NCI-H2227 (cell line): ENCODE data around the gene ROBO3.

Experiments used
- DNase-seq: peaks from one replicate; lab custom pipeline; 2025; ENCODE audit not compliant: unreplicated experiment; lab: John Stamatoyannopoulos, UW

Gene ROBO3

DNA sequence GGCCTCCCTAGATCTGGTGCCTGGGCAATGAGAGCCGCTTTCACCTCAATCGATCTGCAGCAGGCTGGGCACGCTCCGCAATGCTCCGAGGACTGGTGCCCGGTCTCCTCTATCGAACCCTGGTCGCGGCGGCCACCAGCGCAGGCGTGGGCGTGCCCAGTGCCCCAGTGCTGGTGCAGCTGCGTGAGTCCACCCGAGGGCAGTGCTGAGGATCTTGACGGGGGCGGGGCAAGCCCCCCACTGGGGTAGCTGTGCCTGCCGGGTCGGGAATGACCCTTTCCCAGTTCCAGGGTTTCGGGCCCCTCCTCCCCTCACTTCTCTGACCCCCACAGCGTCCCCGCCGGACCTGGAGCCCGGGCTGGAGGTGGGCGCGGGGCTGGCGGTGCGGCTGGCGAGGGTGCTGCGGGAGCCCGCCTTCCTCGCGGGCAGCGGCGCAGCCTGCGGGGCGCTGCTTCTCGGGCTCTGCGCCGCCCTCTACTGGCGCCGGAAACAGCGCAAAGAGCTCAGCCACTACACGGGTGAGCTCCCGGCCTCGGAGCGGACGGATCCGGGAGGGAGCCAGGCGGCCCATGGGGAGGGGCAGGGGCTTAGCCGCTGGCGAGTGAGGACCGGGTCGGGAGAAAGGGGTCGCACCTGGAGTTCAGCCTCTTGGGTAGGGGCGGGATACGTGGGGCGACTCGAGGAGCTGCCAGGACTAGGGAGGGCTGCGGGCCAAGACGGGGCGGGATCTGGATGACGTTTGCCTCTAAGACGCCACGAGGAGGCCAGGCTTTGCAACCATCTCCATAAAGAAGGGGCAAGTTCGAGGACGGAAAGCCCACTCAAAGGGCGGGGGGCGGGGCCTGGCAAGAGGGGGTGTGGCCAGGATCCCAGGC lies 10.9 kb downstream of the ROBO3 start:
- DNase-seq: peak; percentile 94

DNA sequence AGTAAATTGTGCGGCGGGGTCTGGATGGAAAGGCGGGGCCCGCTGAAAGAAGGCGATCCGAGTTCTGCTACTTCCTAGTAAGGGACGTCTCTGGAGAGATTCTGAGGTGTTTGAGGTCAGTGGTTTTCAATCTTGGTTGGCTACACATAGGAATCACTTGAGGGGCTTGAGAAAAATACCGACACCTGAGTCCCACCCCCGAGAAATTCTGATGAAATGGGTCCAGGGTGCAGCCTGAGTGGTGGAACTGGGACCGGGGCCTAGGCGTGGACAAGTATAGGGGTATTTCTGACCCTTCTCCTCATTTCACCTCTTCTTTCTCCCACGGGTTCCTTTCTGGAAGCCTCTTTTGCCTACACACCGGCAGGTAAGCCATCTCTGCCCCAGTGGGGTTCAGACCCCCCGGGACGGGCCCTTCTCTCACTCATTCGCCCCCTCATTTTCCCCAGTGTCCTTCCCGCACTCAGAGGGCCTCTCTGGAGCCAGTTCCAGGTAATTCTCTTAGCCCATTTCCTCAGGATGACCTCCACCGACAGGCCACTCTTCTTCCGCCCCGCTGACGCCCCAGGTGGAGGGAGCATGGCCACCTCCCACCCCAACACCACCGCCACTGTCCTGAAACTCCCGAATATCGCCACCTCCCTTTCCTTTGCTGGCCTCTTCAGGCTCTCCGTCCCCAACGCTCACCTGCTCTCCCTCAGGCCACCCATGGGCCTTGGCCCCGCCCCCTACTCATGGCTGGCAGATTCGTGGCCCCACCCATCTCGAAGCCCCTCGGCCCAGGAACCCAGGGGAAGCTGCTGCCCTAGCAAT lies 11.8 kb downstream of the ROBO3 start:
- DNase-seq: peak; percentile 35

DNA sequence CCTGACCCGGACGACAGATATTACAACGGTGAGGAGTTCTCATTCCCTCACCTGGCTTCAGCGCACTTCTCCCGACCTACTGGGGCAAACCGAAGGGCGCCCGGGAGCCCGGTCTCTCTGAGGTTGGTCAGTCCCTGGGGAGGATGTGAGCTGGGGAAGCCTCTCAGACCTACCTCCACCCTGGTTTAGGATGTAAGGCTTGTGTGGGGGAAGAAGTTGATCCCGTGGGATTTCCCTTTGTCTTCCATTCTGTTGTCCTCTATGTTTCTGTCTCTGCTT lies 12.3 kb downstream of the ROBO3 start:
- no peak for DNase-seq

DNA sequence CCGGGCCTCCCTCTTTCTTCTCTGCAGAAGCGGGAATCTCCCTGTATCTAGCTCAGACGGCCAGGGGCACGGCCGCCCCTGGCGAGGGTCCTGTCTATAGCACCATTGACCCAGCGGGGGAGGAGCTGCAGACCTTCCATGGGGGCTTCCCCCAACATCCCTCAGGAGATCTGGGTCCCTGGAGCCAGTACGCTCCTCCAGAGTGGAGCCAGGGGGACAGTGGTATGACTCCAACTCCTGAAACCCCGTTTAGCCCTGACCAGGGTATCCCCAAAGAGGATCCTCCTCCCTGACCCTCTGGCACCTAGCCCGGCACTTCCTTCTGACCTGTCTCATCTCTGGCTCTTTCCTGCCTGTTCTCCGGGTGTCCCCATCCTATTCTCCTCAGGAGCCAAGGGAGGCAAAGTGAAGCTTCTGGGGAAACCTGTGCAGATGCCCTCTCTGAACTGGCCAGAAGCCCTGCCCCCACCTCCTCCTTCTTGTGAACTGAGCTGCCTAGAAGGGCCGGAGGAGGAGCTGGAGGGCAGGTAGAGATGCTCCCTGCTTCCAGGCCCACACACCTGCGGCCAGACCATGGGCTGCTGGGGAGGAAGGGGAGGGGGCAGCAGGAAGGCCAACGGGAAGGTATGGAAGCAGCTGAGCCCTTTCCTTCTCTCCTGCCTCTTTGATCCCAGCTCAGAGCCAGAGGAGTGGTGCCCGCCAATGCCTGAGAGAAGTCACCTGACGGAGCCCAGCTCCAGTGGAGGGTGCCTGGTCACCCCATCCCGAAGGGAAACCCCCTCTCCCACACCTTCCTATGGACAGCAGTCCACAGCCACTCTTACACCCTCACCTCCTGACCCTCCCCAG lies 12.9 kb downstream of the ROBO3 start:
- no peak for DNase-seq

DNA sequence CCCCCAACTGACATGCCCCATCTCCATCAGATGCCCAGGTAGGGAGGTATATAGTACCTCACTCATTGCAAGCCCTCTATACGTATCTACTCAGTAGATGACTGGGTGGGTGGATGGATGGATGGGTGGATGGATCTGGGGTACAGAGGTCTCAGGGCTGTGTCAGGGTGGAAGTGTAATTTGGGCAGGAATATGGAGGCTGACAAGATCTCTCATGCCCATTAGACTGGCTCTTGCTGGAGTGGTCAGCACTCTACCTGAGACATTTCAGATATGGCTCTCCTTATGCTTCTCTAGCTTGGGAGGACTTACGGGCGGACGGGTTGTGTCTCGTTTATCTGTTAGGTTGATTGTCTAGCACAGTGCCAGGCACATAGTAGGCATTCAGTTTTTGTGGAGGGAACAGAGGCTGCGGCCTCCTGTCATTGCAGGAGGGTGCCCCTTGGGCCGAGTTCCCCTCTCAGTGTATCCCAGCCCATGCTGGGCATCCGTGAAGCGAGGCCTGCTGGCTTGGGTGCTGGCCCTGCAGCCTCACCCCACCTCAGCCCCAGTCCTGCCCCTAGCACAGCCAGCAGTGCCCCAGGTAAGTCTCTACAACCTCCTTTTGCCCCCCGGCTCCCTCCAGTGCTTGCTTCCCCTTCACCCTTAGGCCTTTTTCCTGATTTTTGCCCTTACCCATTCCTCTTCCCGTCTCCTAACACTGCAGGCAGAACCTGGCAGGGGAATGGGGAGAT lies 13.7 kb downstream of the ROBO3 start:
- no peak for DNase-seq

DNA sequence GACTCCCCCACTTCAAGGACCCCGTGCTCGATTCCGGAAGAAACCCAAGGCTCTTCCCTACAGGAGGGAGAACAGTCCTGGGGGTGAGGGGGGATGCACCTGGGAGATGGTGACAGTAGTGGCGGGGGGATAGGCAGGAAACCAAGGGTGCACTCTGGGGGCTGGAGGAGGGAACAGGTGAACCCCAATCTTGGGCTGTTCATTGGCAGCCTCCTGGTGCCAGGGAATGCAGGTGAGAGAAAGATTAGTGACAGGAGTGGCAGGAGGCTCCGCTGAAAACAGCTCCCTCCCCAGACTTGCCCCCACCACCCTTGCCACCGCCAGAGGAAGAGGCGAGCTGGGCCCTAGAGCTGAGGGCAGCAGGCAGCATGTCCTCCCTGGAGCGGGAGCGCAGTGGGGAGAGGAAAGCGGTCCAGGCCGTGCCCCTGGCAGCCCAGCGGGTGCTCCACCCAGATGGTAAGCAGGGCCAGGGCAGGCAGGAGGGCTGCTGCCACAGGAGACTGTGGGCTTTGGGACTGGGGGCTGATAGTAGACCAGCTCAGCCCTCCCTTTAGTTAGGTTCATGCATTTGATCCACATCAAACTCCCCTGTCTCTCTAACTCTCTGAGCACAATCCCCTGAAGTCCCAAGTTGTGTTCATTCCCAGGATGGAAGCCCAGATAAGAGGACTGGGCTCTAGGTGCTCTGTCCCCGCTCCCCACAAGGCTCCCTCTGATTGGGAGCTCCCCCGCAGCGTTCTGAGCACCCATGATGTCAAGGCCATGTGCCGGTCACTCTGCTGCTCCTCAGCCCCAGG lies 14.5 kb downstream of the ROBO3 start:
- DNase-seq: no peak

DNA sequence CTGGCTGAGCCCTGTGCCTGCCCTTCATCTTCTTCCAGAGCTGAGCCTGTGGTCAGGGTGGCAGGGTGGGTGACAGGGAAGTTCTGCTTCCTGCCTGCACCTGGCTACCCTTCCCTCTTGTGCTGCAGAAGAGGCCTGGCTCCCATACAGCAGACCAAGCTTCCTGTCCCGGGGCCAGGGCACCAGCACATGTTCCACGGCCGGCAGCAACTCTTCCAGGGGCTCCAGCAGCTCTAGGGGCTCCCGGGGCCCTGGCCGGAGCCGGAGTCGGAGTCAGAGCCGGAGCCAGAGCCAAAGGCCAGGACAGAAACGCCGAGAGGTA lies 15.0 kb downstream of the ROBO3 start:
- no peak for DNase-seq

DNA sequence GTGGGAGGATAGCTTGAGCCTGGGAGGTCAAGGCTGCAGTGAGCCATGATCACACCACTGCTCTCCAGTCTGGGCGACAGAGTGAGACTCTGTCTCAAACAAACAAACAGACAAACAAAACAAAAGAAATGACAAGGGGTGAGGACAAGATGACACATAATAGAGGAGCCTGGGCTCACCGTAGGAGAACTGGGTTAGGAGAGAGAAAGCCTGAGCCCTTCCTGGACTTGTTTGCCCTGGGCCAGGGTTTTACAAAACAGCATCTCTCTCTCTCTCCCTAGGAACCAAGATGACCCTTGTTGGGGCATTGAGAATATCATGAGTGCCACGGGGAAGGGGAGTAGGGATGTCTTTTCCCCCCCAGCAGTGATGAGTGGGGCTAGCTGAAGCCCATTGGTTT lies 15.7 kb downstream of the ROBO3 start:
- no peak for DNase-seq

DNA sequence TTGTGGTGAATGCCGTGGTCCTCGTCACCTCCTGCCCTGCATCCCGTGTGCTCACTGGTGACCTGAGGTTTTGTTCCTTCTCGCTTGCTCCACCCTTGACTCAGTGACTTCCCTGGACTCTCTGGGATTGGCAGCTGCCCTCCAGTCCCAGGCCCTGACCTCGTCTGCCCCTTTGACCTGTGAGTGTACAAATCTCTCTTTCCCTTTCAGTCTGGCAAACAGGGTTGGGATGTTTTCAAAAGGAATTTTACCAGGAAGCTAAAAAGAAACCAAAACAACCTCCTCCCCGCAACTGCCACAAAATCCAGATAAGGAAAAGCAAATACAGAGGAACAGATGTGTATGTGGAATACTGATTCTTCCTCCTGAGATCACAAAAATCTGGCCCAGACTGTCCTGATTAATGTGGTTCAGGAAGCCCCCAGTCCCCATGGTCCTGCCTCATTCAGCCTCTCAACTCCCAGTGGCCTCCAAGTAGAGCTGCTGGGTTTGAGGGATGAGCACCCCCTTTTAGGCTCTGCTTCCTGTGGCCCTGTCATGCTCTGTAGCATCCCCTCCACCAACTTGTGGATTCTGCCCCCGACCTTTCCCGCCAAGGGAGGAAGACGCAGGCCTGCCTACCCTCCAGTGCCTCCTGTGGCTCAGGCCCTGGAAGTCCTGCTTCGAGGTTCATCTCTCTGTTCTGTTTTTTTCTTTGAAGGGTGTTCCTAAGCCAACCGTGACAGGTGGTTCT lies 17.3 kb downstream of the ROBO3 start:
- no peak for DNase-seq

DNA sequence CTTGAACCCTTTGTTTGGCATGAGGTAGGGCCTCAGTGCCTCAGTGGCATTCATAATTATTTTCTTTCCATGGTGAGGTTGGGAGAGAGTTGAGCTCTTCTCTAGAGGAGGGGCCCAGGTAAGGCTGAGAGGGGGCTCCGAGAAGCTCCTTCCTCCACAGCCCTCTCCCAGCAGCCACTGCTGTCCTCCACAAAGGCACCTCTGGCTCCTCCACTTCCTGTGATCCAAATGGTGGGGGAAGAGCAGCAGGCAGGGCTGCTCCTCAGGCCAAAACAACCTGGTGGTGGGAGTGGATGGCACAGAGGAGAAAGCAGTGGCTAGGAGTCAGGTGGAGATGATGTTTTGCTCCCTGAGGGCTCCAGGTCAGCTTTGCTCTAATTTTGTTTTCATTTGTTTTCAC lies 19.1 kb downstream of the ROBO3 start:
- no peak for DNase-seq

DNA sequence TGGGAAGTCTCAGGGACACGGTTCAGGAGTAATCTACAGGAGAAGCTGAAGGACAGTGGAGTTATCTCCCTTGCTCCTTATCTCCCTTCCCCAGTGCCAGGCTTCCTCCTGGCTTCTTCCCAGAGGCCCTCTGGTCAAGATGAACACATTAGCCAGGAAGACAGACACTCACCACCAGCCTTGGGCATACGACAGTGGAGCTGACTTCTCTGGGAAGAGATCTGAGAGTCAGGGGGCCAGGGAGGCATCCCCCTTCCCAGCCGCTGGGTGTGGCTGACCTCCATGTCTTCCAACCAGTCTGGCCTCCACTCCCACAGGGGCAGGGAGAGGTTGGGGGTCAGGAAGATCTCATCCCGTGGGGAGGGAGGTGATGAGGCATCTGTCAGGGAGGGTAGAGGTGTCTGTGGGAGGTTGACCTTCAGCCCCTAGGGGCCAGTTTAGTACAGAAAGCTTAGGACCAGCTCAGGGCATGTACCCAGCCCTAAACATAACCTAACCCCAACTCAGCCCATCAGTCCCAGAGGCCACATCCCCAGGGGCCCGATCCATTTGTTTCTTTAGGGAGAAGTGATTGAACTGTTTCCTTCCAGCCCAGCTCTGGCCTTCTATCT lies 19.7 kb downstream of the ROBO3 start:
- DNase-seq: no peak

DNA sequence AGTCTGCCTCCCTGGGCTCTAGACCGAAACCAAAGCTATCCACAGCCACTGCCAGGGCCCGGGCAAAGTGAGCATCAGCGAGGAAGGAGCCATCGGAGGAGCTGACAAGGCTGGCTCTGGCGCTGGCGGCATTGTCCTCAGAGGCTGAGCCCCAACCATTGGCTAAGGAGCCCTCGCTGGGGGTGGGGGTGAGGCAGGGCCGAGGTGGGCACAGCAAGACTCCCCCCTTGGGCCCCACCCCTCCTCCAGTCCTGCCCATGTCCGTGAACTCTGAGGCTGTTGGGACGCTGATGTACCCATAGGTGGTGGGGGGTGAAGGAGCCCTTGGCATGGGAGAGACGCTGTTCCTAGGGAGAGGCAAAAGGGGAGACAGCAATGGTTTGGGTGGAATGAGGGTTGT lies 21.2 kb downstream of the ROBO3 start:
- no peak for DNase-seq

DNA sequence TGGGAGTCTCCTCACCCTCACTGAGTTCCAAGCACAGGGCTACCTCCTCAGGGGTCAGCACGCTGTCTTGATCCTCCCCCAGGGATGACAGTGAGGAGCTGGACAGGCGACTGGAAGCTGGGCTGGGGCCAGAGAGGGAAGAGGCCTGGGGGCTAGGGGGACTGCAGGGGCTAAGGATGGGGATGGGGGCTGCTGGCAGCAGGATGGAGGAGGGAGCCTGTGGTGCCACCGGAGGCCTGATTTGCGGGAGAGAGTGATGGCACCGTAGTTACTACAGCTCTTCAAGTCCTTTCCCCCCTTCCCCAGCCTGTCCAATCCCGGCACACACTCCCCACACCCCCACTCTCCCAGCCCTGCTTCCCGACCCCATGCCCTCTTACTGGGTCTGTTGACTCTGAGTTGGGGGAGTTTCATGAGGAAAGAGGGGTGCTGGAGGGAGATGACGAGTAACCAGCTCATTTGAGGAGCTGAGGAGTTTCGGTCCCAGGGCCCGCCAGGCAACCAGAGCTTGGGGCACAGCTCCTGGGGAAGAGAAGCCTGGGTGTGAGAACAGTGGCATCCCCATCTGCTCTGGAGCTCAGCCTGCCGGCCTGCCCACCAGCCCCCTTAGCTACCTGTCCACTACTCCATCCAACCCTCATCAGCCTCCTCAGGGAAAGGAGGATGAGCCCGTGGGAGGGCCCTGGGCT lies 21.9 kb downstream of the ROBO3 start:
- no peak for DNase-seq

DNA sequence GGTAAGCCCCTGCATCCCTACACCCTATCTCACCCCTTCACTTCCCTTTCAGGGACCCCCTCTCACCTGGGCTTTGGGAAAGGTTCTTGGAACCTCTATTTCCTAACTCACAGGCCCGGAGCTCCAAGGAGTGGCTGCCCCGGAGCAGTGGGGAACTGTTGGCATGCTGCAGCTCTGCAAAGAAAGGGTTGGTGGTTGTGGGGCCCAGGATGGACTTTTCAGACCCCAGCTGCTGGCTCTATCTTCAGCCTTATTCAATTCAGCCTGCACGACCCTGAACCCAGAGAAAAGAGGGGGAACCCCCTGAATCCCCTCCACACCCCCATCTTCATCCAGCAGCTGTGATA lies 22.4 kb downstream of the ROBO3 start:
- DNase-seq: no peak

DNA sequence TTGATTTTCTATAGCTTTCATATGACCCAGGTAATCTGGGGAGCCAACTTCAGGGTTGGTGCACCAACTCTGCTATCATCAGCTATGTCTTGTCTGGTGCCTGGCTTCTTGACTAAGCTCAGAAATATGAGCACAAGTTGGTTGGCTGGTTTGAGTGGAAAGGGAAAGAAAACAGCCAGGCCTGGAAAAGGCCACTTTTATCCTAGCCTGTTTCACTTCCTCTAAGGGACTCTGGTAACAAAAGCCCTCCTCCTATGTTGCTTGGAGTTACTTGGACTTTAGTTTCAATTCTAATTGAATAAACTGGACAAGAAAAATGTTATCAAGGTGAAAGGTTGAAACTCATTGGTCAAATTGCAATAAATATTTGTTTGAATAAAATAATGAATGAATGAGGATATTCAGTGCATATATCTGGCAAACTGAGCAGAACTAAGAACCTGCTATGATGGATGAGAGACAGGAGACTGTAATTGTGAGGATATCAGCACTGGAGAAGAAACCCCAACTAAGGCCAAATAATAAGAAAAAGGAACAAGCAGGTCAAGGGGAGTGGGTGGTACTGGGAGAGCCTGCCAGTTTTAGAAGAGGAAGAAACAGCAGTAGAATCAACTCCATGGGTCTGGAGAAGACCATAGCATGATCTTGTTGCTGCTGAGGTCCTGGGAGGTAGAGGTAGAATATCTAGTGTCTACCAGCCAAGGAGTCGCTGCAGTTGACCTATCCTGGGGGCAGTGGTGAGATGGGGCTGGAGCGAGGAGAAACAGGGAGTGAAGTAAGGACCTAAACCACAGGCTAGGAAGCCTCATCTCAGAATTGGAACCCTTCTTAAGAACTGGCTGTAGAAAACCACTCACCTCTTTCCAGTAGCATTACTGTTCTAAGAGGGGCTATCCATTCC lies 24.2 kb downstream of the ROBO3 start:
- DNase-seq: no peak

DNA sequence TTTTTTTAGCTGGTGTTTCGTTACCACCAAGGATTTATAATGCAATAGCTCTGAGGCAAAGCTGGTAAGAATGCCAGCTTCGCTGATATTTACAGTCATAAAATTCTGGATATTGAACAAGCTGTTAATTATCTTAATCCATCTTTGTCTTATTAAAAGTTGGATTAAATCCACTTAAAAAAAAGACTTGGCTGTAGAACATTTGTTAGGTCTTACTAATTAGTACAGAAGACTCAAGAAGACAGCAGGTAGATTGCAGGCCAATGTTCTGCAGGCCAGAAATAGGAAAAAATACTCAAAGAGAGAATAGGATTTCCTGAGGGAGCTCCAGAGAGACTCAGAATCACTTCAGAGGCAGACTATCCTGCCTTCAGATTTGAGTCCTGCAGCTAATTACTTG lies 24.9 kb downstream of the ROBO3 start:
- no peak for DNase-seq

DNA sequence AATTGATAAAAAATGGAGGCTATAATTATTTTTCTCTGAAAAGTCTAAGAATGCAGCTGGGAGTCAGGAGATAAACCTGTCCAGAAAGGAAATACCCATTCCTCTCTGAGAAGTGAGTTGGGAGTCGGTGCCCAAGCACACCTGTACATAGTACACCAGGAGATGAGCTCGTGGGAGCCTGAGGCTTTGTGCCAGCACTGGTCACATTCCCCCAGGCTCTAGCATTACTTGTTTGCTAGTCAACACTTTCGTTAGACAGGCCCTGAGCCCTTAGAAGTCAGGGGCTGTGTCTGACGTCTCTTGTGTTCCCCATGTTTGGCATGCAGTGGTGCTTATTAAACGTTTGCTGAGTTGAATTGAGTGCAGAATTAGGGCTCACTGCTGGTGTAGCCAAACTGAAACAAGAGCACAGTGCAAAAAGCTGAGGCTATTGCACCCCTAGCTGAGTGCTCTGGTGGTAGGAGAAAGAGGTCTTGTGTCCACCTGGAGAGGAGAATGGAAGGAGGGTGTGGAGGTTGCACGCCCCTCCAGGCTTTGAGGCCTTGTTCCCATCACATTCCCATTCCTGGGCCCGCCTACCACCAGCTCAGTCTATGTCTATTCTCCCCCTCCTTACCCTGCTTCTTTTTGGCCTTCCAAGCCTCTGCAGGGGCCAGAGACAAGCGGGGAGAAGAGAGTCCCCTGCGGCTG lies 25.6 kb downstream of the ROBO3 start:
- DNase-seq: no peak
